Left forelimb (tissue), 1 donor: Measurements from ENCODE around the gene TMEM121.
A peak's percentile ranks its signal among the peaks of the same experiment; 100 is the strongest.
"Not testable (repeated sequence)": the region's sequence is repeated elsewhere in the genome, so short reads cannot be mapped to it uniquely, and the experiment has no call there.

ENCODE experiments used
- DNase-seq: peaks from one replicate; pipeline ENCODE4 v3.0.0-alpha.2; 2018; ENCODE audit warnings: low spot score

The TMEM121 gene

GRCh38 chr14:105528586-105529318 is 2.4 kb downstream of the TMEM121 start:
- no peak for DNase-seq

- DNase-seq = no peak
These were observed 2.9 kb downstream of the TMEM121 start for GRCh38 chr14:105529319-105529568.

DNA sequence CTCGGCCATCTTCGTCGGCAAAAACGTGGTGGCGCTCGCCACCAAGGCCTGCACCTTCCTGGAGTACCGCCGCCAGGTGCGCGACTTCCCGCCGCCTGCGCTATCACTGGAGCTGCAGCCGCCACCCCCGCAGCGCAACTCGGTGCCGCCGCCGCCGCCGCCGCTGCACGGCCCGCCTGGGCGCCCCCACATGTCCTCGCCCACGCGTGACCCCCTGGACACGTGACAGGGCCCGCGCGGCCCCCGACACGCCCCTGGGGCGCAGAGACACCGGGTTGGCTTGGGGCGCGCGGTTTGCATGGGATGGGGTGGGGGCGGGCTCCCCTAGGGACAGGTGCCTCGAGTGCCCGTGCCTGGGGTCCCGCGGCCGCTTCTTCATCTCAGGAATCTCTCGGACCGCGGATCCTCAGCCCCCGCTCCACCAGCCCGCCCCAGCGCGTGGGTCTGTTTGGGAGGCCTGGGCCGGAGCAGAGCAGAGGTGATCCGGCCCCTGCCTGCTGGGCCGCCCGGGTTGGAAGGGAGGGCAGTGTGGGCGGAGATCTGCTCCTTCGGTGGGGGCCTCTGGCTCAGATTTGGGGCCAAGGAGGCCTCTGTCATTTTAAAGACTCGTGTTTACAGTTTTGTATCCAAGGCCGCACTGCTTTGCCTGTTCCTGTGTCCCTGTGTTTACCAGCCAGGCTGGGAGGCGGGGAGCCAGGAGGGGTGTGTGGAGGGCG is 3.3 kb downstream of the TMEM121 start:
- DNase-seq = peak; percentile 69

- no peak for DNase-seq
These were observed 4.1 kb downstream of the TMEM121 start for GRCh38 chr14:105530285-105531087.

DNA sequence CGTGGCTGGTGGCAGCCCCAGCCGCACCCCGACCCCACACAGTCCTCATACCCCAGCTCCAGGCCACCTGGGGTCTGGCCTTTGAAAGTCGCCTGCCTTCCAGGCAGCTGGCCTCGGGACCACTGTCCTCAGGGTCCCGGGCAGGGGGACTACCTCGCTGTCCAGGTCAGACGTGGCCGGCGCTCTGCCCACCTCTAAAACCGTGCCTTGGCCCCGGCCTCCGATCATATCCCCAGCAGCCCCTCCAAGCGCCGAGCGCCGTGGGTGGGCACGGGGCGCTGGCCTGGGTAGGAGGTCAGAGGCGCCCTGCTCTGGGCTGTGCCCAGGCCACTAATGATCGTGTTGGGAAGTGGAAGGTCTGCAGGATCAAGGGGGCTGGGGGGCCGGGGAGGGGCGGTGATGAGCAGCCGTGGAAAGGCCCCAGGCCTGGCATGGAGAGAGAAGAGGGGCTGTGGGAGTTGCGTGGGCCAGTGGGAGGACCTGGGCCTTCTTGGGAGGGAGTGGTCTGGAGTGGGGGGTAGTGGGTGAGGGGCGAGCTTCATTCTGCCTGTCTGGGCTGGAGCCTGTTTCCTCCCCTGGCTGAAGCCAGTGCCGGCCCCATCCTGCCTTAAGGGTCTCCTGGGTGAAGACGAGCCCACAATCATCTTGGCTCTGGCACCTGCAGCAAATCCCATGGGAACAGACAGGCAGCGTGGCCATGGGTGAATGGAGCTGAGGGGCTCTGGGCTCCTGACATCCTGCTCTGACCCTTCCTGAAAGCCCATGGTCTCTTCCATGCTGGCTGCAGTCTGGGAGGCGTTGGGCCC is 4.9 kb downstream of the TMEM121 start:
- no peak for DNase-seq

DNA sequence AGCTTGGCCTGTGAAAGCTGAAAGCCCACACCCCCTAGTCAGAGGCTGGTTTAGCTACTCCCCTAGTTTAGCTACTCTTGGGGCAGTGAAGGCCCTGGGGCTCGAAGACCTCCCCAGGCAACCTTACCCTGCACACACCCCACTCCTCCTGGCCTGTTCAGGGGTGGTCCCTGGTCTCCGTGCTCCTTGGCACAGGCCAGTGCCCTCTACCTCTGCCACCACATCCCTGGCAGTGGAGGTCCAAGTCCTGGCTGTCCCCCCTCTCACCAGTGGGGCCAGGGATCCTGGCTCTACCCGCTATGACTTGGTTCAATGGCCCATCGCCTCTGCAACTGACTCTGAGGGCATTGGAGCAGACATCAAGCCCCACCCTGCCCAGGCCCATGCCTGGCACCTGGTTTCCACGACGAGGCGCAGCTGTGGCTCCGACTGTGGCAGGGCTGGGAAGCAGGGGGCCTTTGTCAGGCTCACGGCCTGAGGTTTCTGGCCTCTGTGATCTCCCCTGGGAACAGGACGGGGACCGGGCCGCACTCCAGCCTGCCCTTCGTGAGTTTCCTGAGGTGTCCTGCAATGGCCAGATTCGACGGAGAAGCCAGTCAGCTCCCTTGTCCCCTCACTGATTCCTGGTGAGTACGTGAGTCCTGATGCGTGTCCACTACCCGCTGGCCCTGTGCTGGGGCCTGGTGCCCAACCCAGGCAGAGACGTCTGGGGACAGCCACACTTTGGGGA is 5.7 kb downstream of the TMEM121 start:
- no peak for DNase-seq

GRCh38 chr14:105532735-105533141 is 6.4 kb downstream of the TMEM121 start:
- no peak for DNase-seq

DNA sequence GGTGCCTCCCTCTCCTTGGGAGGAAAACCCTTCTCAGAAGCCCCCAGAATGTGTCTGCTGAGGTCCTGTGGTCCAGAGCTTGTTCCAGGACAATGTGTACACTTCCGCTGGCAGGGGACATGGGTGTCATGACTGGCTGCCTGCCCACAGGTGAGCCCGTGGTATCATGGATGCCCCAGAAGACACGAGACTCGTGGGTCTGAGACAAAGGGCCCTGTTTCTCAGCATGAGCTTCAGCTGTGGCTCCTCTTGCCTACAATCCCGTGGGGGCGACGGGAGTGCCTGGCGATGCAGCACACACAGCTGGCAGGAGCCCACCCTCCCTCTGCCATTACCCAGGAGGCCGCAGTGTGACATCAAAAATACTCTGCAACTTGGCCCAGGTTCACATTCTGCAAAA is 7.0 kb downstream of the TMEM121 start:
- DNase-seq = no peak

DNA sequence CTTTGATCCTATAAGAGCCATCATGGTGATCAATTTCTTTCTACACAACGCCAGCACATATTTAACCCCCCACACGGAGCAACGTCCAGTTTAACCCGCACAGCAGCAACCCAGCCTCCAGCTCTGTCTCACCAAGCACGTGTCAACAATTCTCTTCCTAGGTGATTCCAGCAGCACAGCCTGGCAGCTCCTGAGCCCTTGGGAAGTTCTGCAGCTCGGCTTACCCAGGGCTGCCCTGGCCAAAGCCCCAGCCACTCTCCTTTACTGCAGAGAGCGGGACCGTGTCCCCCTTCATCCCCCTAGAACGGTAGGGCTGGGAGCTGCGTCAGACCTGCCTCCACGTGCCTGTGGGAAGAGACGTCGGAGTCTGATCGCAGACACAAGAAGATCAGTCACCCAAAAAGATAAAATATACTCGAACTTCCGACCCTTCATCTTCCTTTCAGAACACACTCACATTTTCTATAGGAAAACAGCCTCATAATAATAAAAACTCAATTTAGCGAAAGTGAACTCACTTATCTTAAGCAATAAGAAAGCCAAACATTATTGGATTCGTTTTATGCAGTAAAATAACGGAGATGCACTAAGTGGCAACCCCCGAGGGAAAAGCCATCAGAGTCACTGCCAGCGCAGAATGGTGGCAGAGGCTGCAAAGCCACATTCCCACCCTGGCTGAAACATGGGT is 7.6 kb downstream of the TMEM121 start:
- DNase-seq = no peak

DNA sequence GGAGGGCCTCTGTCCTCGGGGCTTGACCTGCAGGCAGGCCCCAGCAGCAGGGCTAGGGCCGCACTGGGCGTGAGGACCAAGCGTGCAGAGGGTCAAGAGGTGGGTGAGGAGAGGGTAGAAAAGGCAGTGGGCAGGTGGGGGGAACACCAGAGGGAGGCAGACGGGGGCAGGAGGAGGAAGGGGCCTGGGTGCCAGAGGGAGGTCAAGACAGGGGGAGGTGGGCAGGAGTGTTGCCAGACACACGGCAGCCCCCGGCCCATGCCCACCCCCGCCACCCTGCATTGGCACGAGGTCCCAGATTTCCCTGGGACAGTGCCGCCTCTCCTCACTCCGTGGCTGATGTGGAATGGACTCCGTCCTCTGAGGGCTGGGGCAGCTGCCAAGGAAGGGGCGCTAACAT is 8.2 kb downstream of the TMEM121 start:
- DNase-seq = no peak

DNA sequence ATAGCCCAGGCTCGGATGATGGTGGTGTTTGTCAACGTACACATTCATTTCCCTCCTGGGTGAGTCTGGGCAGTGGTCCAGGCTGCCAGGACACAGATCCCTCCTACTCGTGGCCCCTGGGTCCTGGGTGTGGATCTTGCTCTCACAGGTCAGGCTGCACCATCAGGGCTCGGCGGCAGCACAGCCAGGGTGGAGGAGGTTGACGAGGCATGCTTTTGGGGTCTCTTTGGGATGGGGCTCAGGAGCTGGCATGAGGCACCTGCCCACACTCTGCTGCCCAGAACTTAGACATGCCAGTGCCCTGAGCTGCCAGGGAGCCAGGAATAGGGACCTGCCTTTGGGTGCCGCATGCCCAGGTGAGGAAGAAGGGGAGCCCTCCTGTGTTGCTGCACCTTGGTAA is 9.7 kb downstream of the TMEM121 start:
- no peak for DNase-seq

DNA sequence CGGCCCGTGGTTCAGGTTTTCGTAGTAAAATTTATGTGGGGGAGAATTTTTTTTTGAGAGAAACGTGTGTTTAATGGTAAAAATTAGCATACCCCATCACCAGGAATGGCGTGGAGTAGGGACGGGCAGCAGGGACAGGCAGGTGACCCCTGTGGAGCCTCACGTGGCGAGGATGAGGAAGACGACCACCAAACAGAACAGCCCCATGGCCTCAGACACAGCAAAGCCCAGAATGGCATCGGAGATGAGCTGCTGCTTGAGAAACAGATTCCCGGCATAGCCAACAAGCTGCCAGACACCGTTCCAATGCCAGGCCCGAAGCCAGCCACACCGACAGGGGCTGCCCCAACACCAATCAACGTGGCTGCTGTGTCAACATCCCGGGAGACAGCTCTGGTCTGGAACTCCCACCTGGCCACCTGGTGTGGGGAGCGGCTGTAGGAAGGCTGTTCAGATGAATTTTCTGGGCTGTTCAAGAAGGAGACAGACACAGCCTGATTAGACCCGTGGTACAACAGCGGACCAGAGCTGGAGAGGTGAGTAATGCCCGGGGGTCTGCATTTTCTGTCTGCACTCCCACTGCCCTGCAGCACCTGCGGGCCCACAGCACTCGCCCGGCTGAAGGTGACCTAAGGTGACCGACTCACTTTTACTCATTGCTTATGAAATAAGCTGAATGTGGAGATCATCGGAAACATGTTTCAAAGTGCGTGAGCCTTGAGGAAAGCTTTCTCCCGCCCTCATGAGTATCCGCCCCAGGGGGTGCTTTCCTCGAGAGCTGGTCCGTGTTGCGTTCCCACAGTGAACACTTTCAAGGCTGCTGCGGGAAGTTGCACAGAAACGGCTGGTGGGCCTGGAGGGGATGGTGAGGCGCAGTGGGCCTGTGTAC is 10.6 kb downstream of the TMEM121 start:
- DNase-seq = no peak

DNA sequence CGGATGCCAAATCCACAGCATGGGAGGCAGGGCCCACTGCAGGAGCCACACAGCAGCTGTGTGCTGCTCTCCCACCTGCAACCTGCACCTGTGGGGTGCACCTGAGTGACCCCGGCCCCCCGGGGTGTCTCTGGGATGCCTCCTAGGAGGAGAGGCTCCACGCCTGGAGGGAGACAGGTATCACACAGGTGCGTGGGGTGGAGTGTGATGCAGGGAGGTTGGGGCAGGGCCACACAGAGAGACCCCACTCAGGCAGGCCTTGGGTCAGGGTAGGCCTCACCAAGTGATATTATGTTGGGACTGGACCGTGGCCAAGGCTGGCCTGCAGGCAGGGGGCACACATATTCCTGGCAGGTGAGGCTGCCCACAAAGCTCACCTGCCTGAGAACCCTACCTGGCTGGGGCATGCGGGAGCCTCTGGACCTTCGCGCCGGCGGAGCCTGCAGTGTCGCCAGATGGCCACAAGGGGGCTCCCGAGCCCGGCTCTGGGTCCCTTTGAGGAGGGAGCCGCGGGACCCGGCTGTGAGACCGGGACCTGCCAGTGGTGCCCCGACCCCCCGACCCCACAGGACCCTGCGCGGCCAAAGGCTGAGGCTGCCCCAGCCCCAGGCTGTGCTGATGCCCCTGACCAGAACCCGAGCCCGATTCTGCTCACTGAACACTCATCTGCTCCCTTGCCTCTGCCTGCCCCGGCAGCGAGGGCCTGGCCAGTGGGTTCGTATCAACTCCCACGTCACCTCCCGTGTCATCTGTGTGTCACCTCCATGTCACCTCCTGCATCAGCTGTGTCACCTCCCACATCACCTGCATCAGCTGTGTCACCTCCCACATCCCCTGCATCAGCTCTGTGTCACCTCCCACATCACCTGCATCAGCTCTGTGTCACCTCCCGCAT is 11.4 kb downstream of the TMEM121 start:
- DNase-seq = peak; percentile 73

GRCh38 chr14:105538481-105539049 is 12.2 kb downstream of the TMEM121 start:
- no peak for DNase-seq

DNA sequence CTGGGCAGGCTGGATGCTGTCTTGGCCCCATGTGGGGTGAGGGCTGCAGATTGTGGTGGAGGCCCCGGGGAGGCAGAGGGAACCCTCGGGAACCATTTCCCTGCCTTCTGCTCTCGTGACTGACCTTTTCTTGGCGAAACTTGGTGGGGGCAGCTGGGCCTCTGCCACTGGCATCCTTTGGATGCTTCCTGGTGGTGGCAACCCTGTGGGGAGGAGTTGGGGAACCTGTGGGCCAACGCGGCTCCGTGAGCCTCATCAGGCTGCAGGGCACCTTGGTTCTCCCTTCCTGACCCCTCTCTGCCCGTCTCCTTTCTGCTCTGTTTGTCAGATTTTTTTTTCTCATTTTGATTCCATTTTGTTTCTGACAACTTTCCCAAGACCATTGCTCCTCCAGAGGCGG is 14.4 kb downstream of the TMEM121 start:
- no peak for DNase-seq

DNA sequence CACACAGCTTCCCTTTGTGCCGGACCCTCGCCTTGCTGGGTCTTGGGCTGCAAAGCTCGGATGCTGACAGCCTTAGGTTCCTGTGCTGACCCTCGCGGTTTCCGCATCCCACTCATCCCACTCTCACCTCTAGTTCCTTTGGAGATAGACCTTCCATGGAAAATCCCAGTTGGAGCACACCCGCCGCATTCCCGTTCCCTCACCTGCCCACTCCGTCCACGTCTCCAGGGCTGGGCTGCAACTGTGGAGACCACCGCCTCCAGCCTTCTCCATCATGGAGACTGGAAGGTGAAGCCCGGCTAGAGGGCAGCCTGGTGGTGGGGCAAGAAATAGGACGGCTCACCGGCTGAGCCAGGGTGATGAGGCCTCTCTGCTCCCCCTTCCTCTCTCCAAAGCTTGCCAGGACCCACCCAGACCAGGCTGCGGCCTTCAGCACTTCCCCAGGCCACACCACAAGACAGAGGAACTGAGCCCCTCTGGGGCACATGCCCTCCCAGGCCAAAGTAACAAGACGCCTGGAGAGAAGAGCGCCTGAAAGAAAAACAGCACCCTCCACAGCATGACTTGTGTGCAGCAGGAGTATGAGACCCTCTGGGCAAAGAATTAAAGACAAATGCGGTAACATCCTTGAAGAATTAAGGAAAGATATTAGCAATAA is 15.0 kb downstream of the TMEM121 start:
- no peak for DNase-seq

- DNase-seq = not testable (repeated sequence)
These were observed 19.3 kb downstream of the TMEM121 start for GRCh38 chr14:105545676-105546075.

DNA sequence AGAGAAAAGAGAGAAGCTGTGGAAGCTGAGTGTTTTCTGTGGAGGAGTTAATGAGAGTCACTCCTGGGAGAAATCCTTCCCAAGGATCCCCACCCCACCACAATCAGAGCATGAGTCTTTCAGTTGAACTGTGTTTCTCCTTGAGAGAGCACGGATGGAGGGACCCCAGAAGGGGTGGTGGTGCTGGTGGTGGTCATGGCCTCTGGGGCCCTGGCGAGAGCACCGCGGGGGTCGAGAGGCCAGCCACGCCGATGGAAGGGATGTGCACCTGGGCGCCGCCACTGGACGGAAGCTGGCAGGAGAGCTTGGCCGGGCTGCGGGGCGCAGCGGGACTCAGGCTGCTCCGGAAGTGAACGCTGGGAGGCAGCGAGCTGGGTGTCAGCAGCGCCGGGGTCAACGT is 20.0 kb downstream of the TMEM121 start:
- not testable (repeated sequence) for DNase-seq
